ENCODE data around the gene GREM2.

The GREM2 gene

DNA sequence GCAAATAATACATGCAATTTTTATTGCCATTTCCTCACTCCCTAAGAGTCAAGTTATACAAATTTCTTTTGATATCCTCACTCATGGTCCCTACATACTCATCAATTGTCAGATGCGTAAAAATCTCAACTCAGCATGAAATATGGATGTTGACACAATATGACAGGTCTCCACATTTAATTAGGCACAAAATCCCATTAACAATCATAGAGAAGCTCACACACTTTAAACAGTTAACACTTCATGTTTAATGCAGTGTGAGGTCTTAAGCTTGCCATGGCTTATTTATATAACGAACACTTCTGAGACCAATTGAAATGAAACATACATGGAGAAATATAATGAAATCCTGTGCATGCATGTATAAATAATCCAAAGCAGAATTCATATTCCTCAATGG is 58.6 kb downstream of the GREM2 start:
- DNase-seq = no peak

DNA sequence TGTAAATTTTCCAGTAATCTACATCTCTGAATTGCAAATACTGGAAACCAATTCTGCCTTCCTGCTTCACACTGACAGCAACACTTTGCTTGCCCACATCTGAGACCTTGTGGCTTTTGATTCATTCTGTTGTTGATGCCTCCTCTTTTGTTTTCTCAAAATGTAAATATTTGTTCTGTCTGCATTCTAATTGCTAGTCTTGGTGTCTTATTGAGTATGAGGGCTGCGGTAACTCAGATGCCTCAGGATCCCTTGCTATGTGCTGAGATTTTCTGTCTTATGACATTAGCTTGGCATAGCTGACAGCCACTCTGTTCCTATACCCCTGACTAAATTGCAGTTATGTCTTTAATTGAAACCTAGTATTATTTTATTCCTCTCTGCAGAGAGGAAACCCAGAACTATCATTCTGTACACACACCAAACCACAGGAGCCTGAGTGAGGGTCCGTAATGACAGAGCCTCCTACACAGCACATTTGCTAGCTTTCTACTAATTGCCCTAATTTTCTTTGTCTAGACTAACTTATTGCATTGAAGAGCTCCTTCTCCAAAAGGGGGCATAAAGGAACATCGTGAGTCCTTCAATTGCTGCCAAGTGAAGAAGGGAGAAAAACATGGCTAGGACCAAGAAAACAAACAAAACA is 72.1 kb downstream of the GREM2 start:
- peak; percentile 26 for DNase-seq

DNA sequence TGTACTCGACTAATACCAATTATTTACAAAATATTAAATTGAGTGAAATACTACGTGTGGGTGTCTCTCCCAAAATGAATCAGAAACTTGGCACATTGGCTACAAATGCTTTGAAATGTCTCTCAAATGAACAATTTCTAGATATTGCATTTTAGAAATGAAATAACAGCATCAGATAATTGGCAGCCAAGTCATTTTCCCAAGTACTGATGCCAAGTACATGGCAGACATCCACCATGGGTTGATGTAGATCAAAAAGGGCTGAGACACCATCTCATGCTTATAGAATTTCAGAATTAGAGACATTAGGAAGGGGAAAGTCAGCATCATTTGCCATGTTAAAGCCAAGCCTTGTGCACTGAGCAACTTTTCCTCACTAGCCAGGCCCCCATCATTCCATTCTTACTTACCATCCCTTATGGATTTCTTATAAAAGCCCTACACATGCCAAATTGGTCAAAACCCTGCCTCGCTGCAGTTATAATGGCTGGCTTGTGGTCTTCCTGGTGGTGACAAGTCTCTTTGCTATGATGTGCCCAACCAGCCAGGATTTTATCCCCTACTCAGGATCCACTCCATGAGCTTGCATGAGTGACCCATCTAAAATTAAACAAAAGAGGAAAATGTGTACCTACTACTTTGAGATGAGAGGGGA is 73.1 kb downstream of the GREM2 start:
- DNase-seq = no peak

DNA sequence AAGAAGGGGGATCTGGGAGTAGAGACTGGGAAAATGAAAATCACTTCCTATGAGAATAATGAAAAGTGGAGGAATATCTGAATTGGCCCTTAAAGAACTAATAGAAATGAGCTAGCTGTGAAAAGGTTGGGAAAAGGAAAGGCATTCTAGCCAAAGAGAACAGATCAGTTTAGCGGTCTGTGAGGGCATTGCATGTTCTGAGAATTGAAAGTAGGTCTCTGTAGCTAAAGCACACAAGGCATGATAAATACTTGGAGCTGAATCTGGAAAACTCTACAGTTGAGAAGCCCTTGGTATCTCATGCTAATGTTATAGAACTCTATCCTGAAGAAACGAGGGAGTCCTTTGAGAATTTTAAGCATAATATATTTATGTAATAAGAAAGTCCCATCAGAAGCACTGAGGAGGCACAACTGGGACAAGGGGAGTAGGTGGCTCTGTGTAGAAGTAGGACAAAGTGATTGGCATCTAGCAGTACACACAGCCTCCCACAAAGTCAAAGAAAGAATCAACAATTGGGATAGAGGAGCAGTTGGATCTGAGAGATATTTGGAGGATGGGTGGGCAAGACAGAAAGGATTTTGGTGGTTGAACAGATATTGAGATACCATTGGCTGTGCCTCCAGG is 78.7 kb downstream of the GREM2 start:
- no peak for DNase-seq

DNA sequence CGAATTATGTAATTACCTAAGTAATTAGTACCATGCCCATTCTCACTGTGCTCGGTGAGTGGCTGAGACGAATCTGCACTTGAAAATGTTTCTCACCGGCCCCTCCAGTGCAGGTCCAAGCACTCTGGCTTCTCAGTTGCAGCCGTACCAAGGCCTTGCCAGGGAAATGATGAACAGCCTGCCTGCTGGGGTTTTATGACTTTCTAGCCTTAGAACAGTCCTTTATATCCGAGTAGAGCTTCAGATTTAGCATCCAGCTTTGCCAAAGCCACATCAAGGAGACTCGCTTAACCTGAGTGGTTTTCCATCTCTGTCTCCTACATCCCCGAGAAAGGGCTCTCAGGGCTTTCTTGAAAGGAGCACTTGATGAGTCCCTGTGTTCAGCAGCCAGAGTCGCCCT is 83.4 kb downstream of the GREM2 start:
- DNase-seq = no peak

DNA sequence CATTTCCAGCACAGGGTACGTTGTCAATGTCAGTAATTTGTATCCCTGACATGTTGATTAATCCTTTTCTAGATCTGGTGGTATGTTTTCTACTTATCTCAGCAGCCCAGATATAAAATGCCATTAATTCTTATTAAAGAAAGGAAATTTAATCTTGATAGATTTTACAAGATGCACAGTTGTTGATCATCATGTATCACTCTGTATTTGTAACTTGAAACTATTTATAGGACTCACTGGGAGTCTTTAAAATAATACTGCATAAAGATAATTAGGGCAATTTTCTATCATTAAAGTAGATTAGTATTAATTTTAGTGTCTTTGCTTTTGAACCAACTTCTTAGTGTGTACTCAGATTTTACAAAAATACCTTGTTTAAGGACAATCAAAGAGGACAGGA is 84.9 kb downstream of the GREM2 start:
- DNase-seq = no peak

DNA sequence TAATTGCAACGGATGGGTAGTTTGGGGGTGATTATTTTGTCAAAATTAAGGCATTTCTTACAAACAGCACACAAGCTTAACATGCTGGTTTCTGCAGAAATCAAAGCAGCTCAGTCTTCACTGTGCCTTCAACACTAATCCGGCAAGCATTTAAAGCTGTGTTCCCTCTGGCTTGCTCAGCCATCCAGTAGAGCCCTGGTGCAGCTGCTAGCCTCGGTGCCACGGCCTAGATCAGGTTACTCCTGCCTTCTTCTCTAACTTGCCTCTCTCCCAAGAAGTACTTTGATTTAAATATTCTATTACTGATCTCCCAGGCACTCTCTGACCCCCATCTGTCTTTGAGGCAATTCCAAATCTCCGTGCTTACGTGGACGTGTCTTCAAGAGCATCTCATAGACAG is 85.6 kb downstream of the GREM2 start:
- no peak for DNase-seq

DNA sequence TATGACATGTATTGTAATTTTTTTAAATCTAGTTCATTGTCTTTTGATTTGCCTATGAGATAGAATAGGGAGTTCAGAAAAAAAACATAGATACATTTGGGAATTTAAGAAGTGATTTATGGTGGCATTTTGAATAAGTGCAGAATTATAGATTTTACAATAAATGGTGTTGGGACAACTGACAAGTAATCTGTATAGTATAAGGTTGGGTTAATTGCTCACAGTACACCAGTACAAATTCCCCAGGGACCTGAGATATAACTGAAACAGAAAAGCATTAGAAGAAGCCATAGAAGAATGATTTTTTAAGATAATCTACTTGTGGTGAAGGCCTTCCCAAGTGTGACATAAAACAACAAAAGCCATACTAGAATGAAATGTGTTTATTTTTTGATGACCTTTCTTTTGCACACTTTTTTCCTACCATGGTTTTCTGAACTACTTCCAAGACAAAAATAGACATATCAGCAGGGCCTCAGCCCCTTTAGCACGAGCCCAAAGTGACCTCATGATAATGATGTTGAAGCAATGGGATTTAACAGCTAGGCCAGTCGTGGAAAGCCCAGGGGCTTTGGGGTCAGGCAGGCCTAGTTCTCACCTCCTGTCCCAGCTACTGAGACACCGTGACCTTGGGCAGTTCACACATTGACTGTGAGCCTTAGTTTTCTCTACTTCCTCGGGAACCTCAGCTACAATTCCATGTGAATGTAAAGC is 87.4 kb downstream of the GREM2 start:
- DNase-seq = no peak

DNA sequence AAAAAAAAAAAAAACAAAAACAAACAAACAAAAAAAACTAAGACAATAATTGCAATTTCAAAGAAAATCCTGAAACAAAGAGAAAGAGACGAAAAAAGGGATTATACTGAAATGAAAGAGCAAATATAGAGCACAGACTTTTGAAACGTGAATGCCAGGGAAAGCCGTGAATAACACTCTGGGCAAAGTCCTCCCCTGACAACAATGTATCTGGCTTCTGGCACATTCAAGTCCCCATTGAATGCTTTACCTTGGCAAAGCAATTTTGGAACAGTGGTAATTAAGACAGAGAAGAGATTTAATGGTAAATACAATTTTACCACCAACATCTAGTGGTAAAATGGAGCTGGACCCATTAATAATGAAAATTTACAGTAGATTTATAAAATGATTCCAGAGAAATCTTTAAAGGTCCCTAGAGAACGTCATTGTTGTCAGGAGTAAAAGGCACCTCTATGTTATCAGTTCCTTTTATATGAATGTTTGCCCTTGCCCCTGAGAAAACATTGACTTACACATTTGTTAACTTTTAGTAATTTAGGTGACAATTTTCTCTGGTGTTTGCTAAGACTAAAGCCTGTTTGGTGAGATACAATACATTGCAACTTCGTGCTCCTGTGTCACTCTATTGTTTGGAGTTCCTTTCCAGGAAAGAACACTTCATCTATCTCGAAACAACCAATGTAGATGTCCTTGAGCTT is 89.7 kb downstream of the GREM2 start:
- DNase-seq = no peak

DNA sequence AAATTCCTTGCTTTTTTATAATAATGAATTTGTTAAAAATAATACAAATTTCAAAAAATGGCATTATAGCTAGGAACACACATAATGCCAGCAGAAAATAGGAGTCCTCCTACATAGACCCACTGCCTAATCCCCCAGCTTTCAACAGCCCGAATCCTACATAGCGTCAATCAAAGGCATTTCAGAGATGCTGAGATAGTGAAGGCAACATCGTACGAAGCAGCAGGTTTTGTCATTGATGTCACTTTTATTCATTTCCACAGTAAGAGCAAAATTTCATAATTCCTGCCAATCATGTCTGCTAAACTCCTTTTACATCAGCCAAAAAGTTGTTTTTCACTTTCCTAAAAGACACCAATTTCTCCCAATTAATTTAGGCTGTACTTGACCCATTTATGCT is 94.1 kb downstream of the GREM2 start:
- DNase-seq = no peak

DNA sequence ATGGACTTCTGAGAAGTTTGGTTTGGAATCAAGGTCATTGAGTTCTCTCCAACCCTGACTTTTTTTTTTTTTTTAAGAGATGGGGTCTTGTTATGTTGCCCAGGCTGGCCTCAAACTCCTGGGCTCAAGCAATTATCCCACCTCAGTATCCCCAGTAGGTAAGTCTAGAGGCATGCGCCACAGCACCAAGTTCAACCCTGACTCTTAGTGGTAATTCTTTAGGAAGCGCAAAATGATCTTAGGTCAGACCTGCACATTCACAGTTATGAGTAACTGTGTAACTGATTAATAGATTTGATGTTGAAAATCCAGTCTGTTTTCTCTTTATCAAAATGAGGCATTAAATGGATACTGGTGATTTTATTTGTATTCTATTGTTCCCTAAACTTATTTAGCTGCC is 95.9 kb downstream of the GREM2 start:
- DNase-seq = no peak

DNA sequence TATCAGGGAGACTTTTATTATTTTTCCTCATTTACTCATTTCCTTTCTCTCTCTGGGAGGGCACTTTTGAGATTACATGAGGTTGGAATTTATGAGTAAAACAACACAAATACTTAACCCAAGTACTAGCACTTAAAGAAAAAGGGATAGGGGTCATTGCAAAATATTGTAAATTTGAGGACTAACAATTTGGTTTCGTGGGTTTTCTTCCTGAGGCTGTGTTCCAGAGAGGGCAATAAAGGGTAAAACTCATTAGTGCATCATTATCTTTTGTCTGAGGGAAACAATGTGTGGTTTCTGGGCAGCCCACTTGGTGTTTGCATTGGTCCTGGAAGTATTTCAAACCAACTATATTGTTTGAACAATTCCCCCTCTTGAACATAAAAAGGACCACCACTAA is 96.5 kb downstream of the GREM2 start:
- no peak for DNase-seq

DNA sequence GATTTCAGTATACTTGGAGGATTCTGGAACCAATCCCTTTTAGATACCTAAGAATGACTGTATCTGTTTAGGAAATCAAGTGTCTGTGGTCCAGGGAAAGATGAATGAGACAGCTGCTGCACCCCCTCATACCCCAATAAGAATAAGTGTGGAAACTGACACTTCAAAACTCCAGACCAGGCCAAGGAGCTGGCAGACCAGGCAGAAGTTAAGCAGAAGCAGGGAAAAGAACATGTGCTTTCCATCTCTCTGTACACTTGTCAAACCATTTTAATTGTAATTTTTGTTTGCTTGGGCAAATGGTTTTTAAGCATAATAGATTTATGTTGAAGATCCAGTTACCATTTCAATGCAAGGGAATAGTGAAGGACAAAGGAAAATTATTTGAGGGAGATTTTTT is 100.2 kb downstream of the GREM2 start:
- DNase-seq = no peak

DNA sequence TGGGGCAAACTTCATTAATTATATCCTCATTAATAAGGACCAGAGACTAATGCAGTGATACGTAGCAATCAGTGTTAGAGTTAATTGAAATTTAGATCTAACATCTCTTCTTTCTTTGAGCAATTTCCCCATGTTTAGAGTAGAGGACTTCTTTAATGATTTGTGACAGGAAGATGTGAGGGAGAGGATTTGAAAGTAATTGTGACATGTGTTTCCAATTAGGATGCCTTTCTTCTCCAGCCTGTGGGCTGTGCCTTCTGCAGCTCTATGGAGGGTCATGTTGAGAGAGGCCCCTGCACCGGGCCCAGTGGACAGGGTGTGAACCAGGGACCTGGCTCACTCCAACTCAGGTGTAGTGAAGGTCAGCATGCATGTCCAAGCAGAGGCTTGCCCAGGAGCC is 103.0 kb downstream of the GREM2 start:
- DNase-seq = no peak

DNA sequence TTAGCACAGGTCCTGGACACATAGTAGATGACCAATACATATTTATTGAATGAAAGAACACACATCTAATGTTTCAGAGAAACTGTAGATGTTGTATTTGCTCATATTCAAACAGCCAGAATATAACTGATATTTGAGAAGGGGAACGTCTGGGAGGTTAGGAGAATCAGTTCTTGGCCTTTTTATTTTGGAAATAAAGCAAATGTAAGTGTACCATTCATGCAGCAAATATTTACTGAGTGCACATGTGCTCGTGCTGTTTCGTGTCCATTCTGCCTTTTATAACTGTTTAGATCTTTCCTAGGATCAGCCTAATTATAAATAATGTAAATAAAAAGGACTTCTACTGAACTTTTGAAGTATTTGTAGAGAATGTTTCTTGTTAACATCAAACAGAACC is 103.8 kb downstream of the GREM2 start:
- DNase-seq = no peak

DNA sequence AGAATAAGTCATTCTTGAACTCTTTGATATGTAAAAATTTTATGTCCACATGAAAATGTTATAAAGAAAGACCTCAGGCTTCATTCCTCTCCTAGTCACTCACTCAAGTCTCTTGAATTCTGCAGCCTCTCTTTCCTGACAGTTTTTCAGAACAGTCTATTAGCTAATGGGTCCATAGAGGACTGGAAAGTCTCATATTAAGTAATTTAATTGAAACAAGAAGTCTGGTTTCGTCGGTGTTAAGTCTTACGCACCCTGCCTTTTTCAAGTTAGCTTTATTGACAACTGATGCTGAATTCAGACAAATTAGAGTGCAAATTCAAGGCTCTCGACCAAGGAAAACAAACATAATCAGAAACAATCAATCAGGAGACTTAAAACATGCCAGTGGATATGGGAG is 105.8 kb downstream of the GREM2 start:
- DNase-seq = no peak

DNA sequence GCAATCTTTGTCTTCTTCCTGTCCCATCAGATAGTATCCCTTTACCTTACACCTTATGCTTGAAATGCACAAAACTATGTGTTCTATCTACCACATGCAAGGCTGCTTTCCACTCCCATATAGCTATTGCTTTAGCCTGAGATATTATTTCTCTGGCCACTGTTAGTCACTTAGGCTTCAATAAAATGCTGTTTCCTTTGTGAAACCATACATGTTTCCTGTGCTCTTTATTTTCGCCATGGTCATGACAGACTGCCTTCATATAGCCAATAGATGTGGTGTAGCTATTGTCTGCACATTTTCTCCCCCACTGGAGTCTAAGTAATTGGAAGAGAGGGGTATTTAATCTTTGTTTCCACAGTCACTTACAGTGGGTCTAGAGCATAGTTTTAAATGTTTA is 108.4 kb downstream of the GREM2 start:
- DNase-seq = no peak

DNA sequence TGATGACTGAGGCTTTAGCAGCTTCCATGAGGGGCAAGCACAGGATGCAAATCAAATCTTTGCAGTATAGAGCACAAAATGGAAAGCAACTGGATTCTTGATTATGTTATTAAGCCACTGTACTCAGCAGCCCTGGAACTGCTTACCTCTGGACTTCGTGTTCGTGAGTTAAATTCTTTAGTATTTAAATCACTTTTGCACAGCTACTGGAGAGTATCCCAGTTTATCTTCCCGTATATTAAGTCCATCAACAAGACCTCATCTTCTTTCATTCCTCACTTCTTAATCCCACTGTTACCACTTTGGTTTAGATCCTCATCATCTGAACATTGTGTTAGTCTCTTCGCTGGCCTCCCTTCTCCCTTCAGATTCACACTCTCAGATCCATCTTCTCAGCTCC is 108.9 kb downstream of the GREM2 start:
- DNase-seq = no peak

DNA sequence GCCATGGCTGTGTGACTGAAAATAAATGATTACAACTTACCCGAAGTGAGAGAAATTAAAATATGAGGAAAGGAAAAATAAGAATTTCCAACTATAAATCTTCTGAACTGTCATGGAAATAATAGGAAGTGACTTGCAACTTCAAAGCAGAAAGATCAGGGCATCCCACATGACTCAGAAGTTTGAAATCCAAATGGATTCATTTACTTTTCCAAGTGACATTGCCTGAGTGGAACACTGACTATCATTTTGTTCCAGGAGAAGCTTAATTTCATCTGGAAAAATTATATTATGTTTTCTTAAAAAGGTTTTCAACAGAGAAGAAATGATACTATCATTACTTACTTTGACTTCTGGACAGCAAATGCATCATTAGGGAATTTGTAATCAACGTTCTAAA is 110.8 kb downstream of the GREM2 start:
- DNase-seq = no peak

DNA sequence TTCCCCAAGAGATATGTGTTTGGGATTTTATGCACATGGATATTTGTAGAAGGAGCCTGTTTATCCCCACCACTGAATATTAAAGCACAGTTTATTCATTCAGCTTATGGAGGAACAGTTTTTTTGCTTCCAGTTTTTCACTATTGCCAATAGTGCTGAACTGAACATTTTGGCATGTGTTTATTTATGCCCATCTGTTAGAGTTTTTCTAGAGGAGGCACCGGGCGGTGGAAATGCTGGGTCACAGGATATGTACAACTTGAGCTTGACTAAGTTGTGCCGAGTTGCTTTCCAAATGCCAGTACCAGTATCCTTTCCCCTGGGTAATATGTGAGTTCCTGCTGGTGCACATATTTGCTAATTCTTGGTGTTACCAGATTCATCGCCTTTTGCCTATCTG is 111.3 kb downstream of the GREM2 start:
- DNase-seq = no peak

DNA sequence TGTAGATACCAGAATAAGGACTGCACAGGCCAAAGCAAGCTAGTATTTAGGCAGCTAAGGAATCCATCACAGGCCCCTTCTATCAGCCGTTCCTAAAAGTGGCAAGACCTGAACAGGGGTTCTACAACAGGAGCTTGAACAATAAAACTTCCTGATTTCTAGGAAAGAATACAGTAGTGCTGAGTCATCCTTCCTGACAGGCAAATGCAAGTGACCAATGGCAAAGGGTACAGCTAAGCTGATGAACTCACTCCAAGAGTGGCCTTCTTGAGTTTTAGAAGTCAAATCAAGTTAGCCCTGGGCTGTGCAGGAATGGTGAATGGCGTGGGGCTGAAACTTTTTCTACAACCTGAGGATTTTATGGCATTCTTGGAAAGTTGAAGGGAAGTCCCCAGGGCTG is 112.9 kb downstream of the GREM2 start:
- no peak for DNase-seq

DNA sequence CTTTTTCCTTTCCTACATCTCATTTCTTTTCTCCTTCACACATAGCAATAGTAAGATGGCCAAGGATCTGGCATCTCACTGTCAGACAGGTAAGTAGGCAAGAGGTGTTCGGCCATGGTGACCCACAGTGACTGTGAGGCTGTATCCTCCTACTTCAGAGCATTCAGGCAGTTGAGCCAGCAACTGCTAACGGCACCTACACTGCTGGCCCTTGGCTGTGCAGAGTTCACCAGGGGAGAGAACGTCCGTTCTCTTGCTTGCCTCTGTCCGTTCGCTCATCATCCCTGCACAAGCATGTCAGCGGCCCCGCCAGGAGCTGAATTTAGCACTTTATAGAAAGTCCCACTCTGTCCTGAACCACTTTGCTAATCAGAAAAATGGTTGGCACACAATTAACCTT is 113.6 kb downstream of the GREM2 start:
- DNase-seq = no peak

DNA sequence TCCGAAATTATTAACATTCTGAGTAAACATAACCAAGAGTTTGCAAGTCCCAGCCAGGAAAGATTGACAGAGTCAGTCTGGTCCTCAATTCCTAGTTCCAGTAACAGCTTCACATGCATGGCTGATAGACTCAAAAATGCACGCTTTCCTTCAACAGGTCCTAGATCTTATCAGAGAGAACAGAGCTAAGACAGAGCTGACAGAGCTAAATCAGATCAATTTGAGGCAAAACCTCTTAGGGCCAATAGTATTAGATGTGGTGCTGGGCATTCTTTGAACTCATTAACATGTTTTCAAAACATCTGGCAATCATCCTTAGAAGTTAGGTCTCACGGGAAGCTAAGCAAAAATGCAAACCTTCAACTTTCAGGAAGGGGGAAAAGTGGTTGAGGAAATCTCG is 114.0 kb downstream of the GREM2 start:
- DNase-seq = no peak

DNA sequence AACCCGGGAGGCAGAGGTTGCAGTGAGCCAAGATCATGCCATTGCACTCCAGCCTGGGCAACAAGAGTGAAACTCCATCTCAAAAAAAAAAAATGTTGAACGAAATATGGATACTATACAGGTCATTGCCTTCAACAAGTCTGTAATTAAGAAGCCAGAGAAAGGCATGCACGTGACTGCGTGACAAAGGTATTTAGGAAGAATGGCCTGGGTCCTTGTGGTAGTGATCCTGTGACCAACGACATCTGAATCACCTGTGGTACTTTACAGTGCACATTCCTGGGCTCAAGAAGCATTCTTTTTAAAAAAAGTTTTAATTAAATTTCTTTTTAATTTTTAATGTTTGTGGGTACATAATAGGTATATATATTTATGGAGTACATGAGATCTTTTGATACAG is 115.0 kb downstream of the GREM2 start:
- DNase-seq = no peak

Measured in NCI-H1417 treated with DMSO at 0.1 percent for 48 hours (cell line).